Fibroblast of skin of abdomen (primary cell): ENCODE measurements around the gene TMEM239.
A peak's percentile ranks its signal among the peaks of the same experiment; 100 is the strongest.
"Not testable (repeated sequence)": the region's sequence is repeated elsewhere in the genome, so short reads cannot be mapped to it uniquely, and the experiment has no call there.

ENCODE experiments used
- DNase-seq: peaks from one replicate; pipeline ENCODE4 v3.0.0-alpha.2; 2013

The TMEM239 gene

GRCh38 chr20:2820896-2821869, 5.0 kb downstream of the TMEM239 start:
- DNase-seq = no peak

- peak; percentile 63 for DNase-seq
Observed at GRCh38 chr20:2822073-2822472, 5.9 kb downstream of the TMEM239 start.

GRCh38 chr20:2825761-2826160, 9.6 kb downstream of the TMEM239 start:
- DNase-seq = no peak

GRCh38 chr20:2826655-2827054, 10.5 kb downstream of the TMEM239 start:
- DNase-seq = no peak

GRCh38 chr20:2829376-2829775, 13.2 kb downstream of the TMEM239 start:
- DNase-seq = no peak

- not testable (repeated sequence) for DNase-seq
Observed at GRCh38 chr20:2831206-2831605, 15.0 kb downstream of the TMEM239 start.

GRCh38 chr20:2833761-2834160, 17.6 kb downstream of the TMEM239 start:
- DNase-seq = no peak

GRCh38 chr20:2834401-2835110, 18.4 kb downstream of the TMEM239 start:
- no peak for DNase-seq

GRCh38 chr20:2835331-2835796, 19.2 kb downstream of the TMEM239 start:
- DNase-seq = no peak

- DNase-seq = no peak
Observed at GRCh38 chr20:2836035-2836434, 19.9 kb downstream of the TMEM239 start.

- DNase-seq = no peak
Observed at GRCh38 chr20:2837221-2837960, 21.2 kb downstream of the TMEM239 start.

GRCh38 chr20:2838170-2838797, 22.1 kb downstream of the TMEM239 start:
- no peak for DNase-seq

GRCh38 chr20:2838847-2839671, 22.9 kb downstream of the TMEM239 start:
- no peak for DNase-seq

- no peak for DNase-seq
Observed at GRCh38 chr20:2839732-2840137, 23.6 kb downstream of the TMEM239 start.

GRCh38 chr20:2840138-2840966, 24.2 kb downstream of the TMEM239 start, which contains the start of the genes PCED1A and VPS16:
Gene PCED1A (minus strand): TSS chr20:2840655. CDS start chr20:2839912, 743 bp downstream.
Gene VPS16 (plus strand): TSS chr20:2840745. CDS start chr20:2840775, 30 bp downstream.
- peak; percentile 88 for DNase-seq

- DNase-seq = peak; percentile 64
Observed at GRCh38 chr20:2840967-2841531, 24.9 kb downstream of the TMEM239 start.

- no peak for DNase-seq
Observed at GRCh38 chr20:2845607-2846006, 29.4 kb downstream of the TMEM239 start.

GRCh38 chr20:2846698-2847097, 30.5 kb downstream of the TMEM239 start:
- no peak for DNase-seq

- no peak for DNase-seq
Observed at GRCh38 chr20:2847802-2848201, 31.6 kb downstream of the TMEM239 start.

GRCh38 chr20:2849529-2849928, 33.4 kb downstream of the TMEM239 start:
- DNase-seq = no peak
